Activated CD8-positive, alpha-beta T cell treated with anti-CD3 and anti-CD28 coated beads for 36 hours (primary cell): ENCODE results near the gene ADAMTSL3. TPM values are rescaled to one million over a fixed set of nuclear protein-coding genes. Genes with fewer than 3 reads are reported as not detected.
A peak's percentile ranks its signal among the peaks of the same experiment; 100 is the strongest.

Experiments
- ATAC-seq: fragments of 200-7000 bp; cut with Tn5 transposase; one replicate; pipeline ENCODE4 v1.10.0; 2021; ENCODE audit warnings: mild to moderate bottlenecking, moderate library complexity
- CTCF ChIA-PET: fragments of 350-600 bp; sonication (Branson Sonifier 250); formaldehyde crosslinking; loops from one replicate; lab custom pipeline; 2021; ENCODE audit warnings: antibody characterized with exemption; lab: Charles Lee
- POLR2A ChIA-PET: fragments of 350-600 bp; sonication (Branson Sonifier 250); formaldehyde crosslinking; loops from one replicate; lab custom pipeline; 2021; ENCODE audit warnings: antibody characterized with exemption; lab: Charles Lee
- DNase-seq: peaks from one replicate; pipeline ENCODE4 v3.0.0-alpha.2; 2020
- H3K27ac Mint-ChIP-seq: one replicate; pipeline ENCODE4 v1.8.0; 2021; ENCODE audit warnings: mild to moderate bottlenecking, mixed read lengths
- H3K27me3 Mint-ChIP-seq: one replicate; pipeline ENCODE4 v1.8.0; 2021; ENCODE audit warnings: mixed read lengths
- H3K36me3 Mint-ChIP-seq: one replicate; pipeline ENCODE4 v1.8.0; 2021; ENCODE audit warnings: low read depth, mixed read lengths
- H3K4me1 Mint-ChIP-seq: one replicate; pipeline ENCODE4 v1.8.0; 2021; ENCODE audit warnings: low read depth, mixed read lengths
- H3K4me3 Mint-ChIP-seq: one replicate; pipeline ENCODE4 v1.8.0; 2021; ENCODE audit warnings: mild to moderate bottlenecking, moderate library complexity, mixed read lengths
- H3K9me3 Mint-ChIP-seq: one replicate; pipeline ENCODE4 v1.8.0; 2021; ENCODE audit warnings: mixed read lengths
- intact Hi-C: fragments of 100-400 bp; cut with micrococcal nuclease; formaldehyde crosslinking; loops from one replicate; pipeline ENCODE4 v1.10.0; 2022
- total RNA-seq, 2 experiments: library from RNA; stranded (reverse); gene quantifications; one replicate each; pipeline ENCODE4 v1.2.3, GENCODE V29; 2021
- TF ChIP-seq, protein P1 (sequence below): fragments of 200-600 bp; IDR thresholded peaks from one replicate; pipeline ENCODE4 v1.8.0; 2022; ENCODE audit warnings: antibody characterized with exemption, mild to moderate bottlenecking

The ADAMTSL3 gene
- total RNA-seq, 2 experiments from 2014 or later, result not detected

DNA sequence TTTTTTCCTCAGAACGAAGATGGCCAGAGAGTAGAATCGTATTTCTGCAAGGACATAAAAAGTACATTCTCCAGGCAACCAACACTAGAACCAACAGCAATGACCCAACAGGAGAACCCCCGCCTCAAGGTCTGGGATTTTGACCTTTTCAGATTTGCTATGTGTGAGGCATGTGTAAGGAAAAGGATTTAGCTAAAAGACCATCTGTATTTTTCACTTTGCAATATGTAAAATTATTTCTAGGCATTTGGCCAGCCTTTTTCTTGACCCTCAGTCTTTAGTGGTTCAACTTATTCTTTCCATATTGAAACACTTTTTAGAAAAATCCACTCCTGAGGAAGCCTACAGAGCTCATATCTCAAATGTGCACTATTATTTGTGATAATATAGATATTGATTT, 362.4 kb downstream of the ADAMTSL3 start:
- Mint-ChIP-seq H3K27ac (no peak overlapping the region), H3K9me3 (peaks cover under 1% of the 10 kb centered on the region), H3K4me1 (no peaks in the 10 kb centered on the region), H3K36me3 (no peaks in the 10 kb centered on the region), H3K4me3 (no peak overlapping the region), H3K27me3 (peaks cover 4% of the 10 kb centered on the region)
- ATAC-seq (no peak), DNase-seq (no peak)
- TF ChIP-seq, protein P1, sequence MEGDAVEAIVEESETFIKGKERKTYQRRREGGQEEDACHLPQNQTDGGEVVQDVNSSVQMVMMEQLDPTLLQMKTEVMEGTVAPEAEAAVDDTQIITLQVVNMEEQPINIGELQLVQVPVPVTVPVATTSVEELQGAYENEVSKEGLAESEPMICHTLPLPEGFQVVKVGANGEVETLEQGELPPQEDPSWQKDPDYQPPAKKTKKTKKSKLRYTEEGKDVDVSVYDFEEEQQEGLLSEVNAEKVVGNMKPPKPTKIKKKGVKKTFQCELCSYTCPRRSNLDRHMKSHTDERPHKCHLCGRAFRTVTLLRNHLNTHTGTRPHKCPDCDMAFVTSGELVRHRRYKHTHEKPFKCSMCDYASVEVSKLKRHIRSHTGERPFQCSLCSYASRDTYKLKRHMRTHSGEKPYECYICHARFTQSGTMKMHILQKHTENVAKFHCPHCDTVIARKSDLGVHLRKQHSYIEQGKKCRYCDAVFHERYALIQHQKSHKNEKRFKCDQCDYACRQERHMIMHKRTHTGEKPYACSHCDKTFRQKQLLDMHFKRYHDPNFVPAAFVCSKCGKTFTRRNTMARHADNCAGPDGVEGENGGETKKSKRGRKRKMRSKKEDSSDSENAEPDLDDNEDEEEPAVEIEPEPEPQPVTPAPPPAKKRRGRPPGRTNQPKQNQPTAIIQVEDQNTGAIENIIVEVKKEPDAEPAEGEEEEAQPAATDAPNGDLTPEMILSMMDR, result no peak
- intact Hi-C loops, result no loop called here
- POLR2A ChIA-PET, result no interaction called here
- CTCF ChIA-PET, result no interaction called here

DNA sequence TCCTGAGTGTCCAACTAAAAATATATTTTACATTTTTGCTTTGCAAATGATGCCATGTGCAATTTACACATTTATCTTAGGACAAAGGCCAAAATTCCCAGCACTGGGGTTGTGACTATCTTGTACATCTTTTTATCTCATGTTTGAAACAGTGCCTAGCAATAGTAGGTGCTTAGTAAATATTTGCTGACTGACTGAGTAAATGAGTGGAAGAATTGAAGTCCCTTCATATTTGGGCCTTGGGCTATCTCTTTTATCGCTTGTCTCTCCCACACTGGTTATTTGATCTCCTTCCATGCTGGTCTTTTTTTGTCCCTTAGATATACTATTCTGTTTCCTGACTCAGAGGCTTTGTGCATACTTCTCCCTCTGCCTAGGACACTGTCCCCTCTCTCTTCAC, 368.6 kb downstream of the ADAMTSL3 start:
- no peak for ATAC-seq
- Mint-ChIP-seq H3K27me3 (peaks cover 11% of the 10 kb centered on the region), H3K4me3 (no peak overlapping the region), H3K27ac (no peak overlapping the region), H3K4me1 (no peaks in the 10 kb centered on the region), H3K36me3 (no peaks in the 10 kb centered on the region), H3K9me3 (no peaks in the 10 kb centered on the region)
- TF ChIP-seq, protein P1, result no peak
- ChIA-PET CTCF (interaction anchor here (1.5 kb wide), 2 partner anchors 37 to 457 kb away, joined by 3 to 5 read pairs; no protein-coding TSS in a partner anchor), POLR2A (no interaction called here)
- intact Hi-C loops, result loop anchor here (10.0 kb wide), 1 partner anchor 458 kb away; no protein-coding TSS in a partner anchor
- no peak for DNase-seq

DNA sequence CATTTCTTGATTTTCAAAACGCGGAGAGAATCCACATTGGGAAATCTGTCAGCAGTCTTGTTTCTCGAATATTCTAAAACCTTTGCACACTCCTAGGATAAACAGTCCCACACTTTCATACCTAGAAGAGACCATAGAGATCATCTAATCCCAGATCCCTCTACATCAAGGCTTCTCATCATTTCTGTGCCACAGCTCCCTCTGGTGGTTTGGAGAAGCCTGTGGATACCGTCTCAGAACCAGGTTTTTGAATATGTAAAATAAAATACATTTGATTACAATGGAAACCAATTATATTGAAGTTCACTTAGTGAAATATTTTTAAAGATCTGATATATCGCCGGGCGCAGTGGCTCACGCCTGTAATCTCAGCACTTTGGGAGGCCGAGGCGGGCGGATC, 369.7 kb downstream of the ADAMTSL3 start:
- Mint-ChIP-seq H3K36me3 (no peaks in the 10 kb centered on the region), H3K27ac (no peak overlapping the region), H3K4me1 (no peaks in the 10 kb centered on the region), H3K27me3 (peaks cover 11% of the 10 kb centered on the region), H3K4me3 (no peak overlapping the region), H3K9me3 (no peaks in the 10 kb centered on the region)
- DNase-seq (peak; percentile 47), ATAC-seq (no peak)
- TF ChIP-seq, protein P1, result peak; percentile 68
- POLR2A ChIA-PET, result no interaction called here
- intact Hi-C loops, result loop anchor here (10.0 kb wide), 1 partner anchor 459 kb away; no protein-coding TSS in a partner anchor
- CTCF ChIA-PET, result interaction anchor here (0.7 to 1.5 kb wide), 7 partner anchors 11 to 597 kb away, joined by 3 to 8 read pairs (median 3); no protein-coding TSS in a partner anchor

DNA sequence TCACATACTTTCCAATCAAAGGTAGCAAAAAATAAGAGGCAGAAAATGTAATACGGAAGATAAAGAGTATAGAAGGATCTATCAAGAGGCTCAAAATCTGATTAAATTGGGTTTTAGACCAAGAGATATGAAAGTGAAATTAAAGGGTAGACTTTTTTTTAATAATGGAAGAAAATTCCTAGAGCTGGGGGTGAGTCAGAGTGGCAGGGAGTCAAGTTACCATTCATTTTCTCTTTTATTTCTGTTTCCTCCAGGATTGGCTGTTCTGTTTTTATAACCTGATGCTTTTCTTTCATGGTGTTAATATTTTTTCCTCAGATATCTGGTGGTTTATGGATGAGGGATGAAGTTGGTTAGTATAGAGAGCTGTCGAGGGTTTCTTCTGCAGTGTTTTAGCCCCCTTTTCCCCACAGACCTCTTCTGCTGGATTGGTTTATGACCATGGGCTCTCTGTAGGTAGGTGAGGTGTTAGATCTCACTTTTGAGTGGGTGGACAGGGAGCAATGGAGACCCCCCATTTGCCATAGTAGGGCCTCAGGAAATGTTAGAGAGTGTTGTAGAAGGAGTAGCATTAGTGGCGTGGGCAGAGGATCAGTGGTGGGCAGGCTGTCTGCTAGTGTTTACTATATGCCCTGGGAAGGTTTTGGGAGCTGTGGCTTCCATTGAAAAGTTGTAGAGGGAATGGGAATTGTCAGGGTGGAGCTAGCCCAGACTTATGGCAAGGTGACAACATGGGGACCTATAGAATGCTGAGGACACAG, 380.1 kb downstream of the ADAMTSL3 start:
- peaks cover 12% of the 10 kb centered on the region for H3K27me3 Mint-ChIP-seq
- H3K36me3 Mint-ChIP-seq, result no peaks in the 10 kb centered on the region
- ATAC-seq (no peak), DNase-seq (no peak)
- TF ChIP-seq, protein P1, result no peak
- POLR2A ChIA-PET, result interaction anchor here (1.0 kb wide), 1 partner anchor 16 kb away, joined by 3 read pairs; no protein-coding TSS in a partner anchor
- H3K27ac Mint-ChIP-seq, result no peak overlapping the region
- intact Hi-C loops, result no loop called here
- H3K4me1 Mint-ChIP-seq, result no peaks in the 10 kb centered on the region
- CTCF ChIA-PET, result interaction anchor here (1.3 to 2.2 kb wide), 2 partner anchors 10 to 200 kb away, joined by 3 to 8 read pairs; no protein-coding TSS in a partner anchor
- no peak overlapping the region for H3K4me3 Mint-ChIP-seq
- H3K9me3 Mint-ChIP-seq, result peaks cover 3% of the 10 kb centered on the region
